Breast epithelium (tissue), 4 donors: Measurements from ENCODE around the gene CUL9. TPM values are rescaled to one million over a fixed set of nuclear protein-coding genes. Genes with fewer than 3 reads are reported as not detected.

ENCODE experiments used
- DNase-seq, 2 donors: peaks; one replicate each; pipeline ENCODE4 v3.0.0-alpha.2; 2019; ENCODE audit warnings: low spot score in 2 of 2
- H3K27ac ChIP-seq, 2 donors: fragments of 200-600 bp; sonication (generic) in 1 of 2; one replicate each; pipeline ENCODE4 v1.5.1; 2016 to 2019; ENCODE audit warnings: mild to moderate bottlenecking in 1 of 2
- H3K27me3 ChIP-seq, 2 donors: fragments of 200-600 bp; sonication (generic) in 1 of 2; one replicate each; pipeline versions ENCODE4 v1.5.1 to v1.6.0; 2017 to 2019; ENCODE audit warnings: control low read depth in 1 of 2, mild to moderate bottlenecking in 1 of 2
- H3K36me3 ChIP-seq: fragments of 200-600 bp; one replicate; pipeline ENCODE4 v1.5.1; 2019
- H3K4me1 ChIP-seq, 2 donors: fragments of 200-600 bp; sonication (generic); one replicate each; pipeline ENCODE4 v1.5.1; 2016 to 2019; ENCODE audit warnings: control low read depth in 1 of 2
- H3K4me3 ChIP-seq, 3 donors: fragments of 200-600 bp; sonication (generic); 1 replicate in 2 of 3; 2 replicates in 1 of 3; pipeline ENCODE4 v1.5.1; 2016 to 2019; ENCODE audit warnings: mild to moderate bottlenecking in 3 of 3, moderate library complexity in 2 of 3
- H3K9me3 ChIP-seq, 2 donors: fragments of 200-600 bp; sonication (generic) in 1 of 2; one replicate each; pipeline ENCODE4 v1.5.1; 2016 to 2019; ENCODE audit warnings: control low read depth in 1 of 2
- CTCF ChIP-seq, 3 donors: fragments of 450-650 bp; IDR thresholded peaks; one replicate each; pipeline ENCODE4 v1.5.1; 2016 to 2017; ENCODE audit warnings: antibody characterized with exemption in 3 of 3, mild to moderate bottlenecking in 3 of 3, moderate library complexity in 3 of 3
- POLR2A ChIP-seq: fragments of 450-650 bp; IDR thresholded peaks from one replicate; pipeline ENCODE4 v1.6.1; 2016; ENCODE audit warnings: antibody characterized with exemption, mild to moderate bottlenecking, moderate library complexity
- POLR2AphosphoS5 ChIP-seq, 3 donors: sonication (generic); formaldehyde crosslinking; IDR thresholded peaks; one replicate each; pipeline ENCODE4 v1.6.1; 2017; ENCODE audit warnings: antibody characterized with exemption in 3 of 3
- intact Hi-C: fragments of 100-400 bp; cut with DNase I; formaldehyde crosslinking; loops from one replicate; pipeline ENCODE4 v1.15.1; 2023; ENCODE audit warnings: low total_unique reads
- total RNA-seq, 3 donors: library from RNA; depleted of rRNA; stranded (reverse); fragments of >200 nt; gene quantifications; one replicate each; pipeline ENCODE4 v1.1.0, GENCODE V29; 2016

The CUL9 gene
- total RNA-seq, 3 donors from 2014 or later, result 25.1 to 47.5 (median 43.3) TPM

- Histone ChIP-seq H3K4me3 (peak overlapping the region in 1 of 3 donors; percentile 3), H3K27me3 (no peaks in the 10 kb centered on the region), H3K4me1 (peaks cover 3 to 4% of the 10 kb centered on the region in 2 donors), H3K9me3 (no peaks in the 10 kb centered on the region), H3K27ac (peak overlapping the region; percentile 21 to 36), H3K36me3 (peaks cover 4% of the 10 kb centered on the region)
- TF ChIP-seq CTCF (IDR thresholded peaks at IDR 0.05) (peak; percentile 78 to 97 (median 96)), POLR2A (no peak), POLR2AphosphoS5 (IDR thresholded peaks at IDR 0.05) (peak; percentile 30 to 76 (median 65))
- intact Hi-C loops, result loop anchor here (10.0 kb wide), 1 partner anchor 239 kb away; no protein-coding TSS in a partner anchor
- peak; percentile 83 to 89 for DNase-seq
These were observed 38.5 kb upstream of the CUL9 start for GRCh38 chr6:43143235-43144128.

GRCh38 chr6:43144879-43145278 is 37.1 kb upstream of the CUL9 start:
- peaks cover 4% of the 10 kb centered on the region for H3K36me3 ChIP-seq
- no peaks in the 10 kb centered on the region for H3K9me3 ChIP-seq
- H3K27ac ChIP-seq, result no peak overlapping the region

GRCh38 chr6:43146261-43146660 is 35.7 kb upstream of the CUL9 start:
- H3K4me1 ChIP-seq, result peaks cover 3 to 4% of the 10 kb centered on the region in 2 donors
- DNase-seq, result no peak
- no peaks in the 10 kb centered on the region for H3K27me3 ChIP-seq
- intact Hi-C loops, result loop anchor here (10.0 kb wide), 1 partner anchor 241 kb away; no protein-coding TSS in a partner anchor
- H3K27ac ChIP-seq, result no peak overlapping the region
- H3K9me3 ChIP-seq, result no peaks in the 10 kb centered on the region
- TF ChIP-seq POLR2AphosphoS5 (IDR thresholded peaks at IDR 0.05), result no peak
- no peak for TF ChIP-seq POLR2A
- no peak for TF ChIP-seq CTCF (IDR thresholded peaks at IDR 0.05)
- H3K4me3 ChIP-seq, result no peak overlapping the region
- H3K36me3 ChIP-seq, result peaks cover 4% of the 10 kb centered on the region

More at GRCh38 chr6:43144879-43145278, 37.1 kb upstream of the CUL9 start:
- H3K27me3 ChIP-seq, result no peaks in the 10 kb centered on the region
- no peak overlapping the region for H3K4me3 ChIP-seq
- H3K4me1 ChIP-seq, result peaks cover 3 to 4% of the 10 kb centered on the region in 2 donors
- TF ChIP-seq POLR2A (no peak), POLR2AphosphoS5 (IDR thresholded peaks at IDR 0.05) (no peak), CTCF (IDR thresholded peaks at IDR 0.05) (no peak)
- no peak for DNase-seq
- intact Hi-C loops, result loop anchor here (10.0 kb wide), 1 partner anchor 240 kb away; no protein-coding TSS in a partner anchor

- Histone ChIP-seq H3K27ac (no peak overlapping the region), H3K27me3 (no peaks in the 10 kb centered on the region), H3K36me3 (peaks cover 4% of the 10 kb centered on the region), H3K9me3 (no peaks in the 10 kb centered on the region), H3K4me1 (peaks cover 3 to 4% of the 10 kb centered on the region in 2 donors), H3K4me3 (no peak overlapping the region)
- TF ChIP-seq POLR2A, result no peak
- no peak for TF ChIP-seq CTCF (IDR thresholded peaks at IDR 0.05)
- no peak for TF ChIP-seq POLR2AphosphoS5 (IDR thresholded peaks at IDR 0.05)
- no peak for DNase-seq
- intact Hi-C loops, result loop anchor here (10.0 kb wide), 1 partner anchor 242 kb away; no protein-coding TSS in a partner anchor
These were observed 35.0 kb upstream of the CUL9 start for GRCh38 chr6:43146709-43147688.
